HG03175 (cell line): Measurements from ENCODE around the gene LBX1.

Source experiments
- ATAC-seq: cut with Tn5 transposase; IDR thresholded peaks from one replicate; pipeline ENCODE4 v1.9.1; 2021; ENCODE audit warnings: mild to moderate bottlenecking, moderate library complexity; ENCODE audit not compliant: unreplicated experiment

Gene LBX1

GRCh38 chr10:101226491-101227428 lies 2.5 kb downstream of the LBX1 start:
- ATAC-seq: no peak

DNA sequence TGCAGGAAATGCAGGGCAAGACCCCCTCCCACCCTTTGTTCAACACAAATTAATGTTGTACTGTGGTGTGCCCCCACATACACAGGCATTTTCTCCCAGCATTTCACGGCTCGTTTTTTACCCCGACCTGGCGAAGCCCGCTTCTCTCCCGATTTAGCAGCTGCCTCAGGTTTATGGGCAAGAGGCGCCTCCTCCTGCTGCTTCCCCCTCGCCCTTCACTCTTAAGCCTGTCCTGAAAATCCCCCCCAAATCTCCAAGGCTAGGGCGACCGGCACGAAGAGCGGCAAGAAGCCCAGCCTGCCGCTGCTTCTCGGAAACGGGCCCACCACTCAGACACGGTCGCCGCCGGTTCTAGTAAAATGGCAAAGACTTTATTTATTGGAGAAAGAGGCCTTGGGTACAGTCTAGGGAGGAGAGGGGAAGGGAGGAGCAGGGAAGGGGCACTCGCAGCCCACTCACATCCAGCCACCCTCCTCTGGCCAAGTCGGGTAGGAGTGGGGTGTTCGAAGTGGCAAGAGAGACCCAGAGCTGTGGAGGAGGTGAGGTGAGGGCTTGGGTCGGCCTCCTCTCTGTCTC lies 3.3 kb downstream of the LBX1 start:
- ATAC-seq: no peak

DNA sequence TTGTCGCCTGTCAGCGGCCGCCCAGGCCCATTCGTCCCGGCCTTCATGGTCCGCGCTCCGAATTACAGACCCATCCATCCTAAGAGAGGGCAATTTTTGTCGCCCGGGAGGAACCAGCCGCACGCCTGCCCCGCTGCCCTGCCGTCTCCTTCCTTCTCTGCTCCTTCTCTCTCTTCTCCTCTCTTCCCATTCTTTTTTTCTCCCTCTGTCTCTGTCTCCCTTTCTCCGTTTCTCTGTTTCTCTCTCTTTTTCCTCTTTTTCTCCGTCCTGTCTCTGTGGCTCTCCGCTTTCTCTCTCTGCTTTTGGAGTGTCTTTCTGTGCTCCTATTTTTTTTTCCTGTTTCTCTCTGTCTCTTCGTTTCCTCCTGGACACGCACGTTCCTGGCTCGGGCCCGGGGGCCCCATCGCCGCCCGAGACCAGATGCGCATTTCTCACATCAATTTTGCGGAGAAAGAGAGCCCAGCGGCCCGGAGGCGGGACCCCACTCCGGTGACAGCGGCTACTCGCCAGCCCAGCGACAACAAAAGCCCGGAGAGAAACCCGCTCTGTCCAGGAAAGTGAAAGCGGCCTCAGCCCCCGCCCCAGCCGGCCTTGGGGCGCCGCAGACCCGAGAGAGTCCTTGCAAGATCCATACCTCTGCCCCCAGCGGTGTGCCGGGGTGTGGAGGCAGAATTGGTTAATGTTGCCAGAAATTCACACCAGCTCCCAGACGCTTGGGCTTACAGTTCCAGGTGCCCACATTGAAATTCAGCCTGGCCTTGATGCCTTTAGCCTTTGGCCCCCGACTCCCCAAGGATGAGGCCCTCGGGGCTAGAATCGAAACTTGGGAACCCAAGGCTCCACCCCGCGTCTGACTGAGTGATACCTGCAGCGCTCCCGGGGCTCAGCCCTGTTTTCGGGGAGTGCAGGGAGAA lies 4.1 kb downstream of the LBX1 start:
- ATAC-seq: no peak

GRCh38 chr10:101224060-101224909 lies 5.0 kb downstream of the LBX1 start:
- no peak for ATAC-seq

DNA sequence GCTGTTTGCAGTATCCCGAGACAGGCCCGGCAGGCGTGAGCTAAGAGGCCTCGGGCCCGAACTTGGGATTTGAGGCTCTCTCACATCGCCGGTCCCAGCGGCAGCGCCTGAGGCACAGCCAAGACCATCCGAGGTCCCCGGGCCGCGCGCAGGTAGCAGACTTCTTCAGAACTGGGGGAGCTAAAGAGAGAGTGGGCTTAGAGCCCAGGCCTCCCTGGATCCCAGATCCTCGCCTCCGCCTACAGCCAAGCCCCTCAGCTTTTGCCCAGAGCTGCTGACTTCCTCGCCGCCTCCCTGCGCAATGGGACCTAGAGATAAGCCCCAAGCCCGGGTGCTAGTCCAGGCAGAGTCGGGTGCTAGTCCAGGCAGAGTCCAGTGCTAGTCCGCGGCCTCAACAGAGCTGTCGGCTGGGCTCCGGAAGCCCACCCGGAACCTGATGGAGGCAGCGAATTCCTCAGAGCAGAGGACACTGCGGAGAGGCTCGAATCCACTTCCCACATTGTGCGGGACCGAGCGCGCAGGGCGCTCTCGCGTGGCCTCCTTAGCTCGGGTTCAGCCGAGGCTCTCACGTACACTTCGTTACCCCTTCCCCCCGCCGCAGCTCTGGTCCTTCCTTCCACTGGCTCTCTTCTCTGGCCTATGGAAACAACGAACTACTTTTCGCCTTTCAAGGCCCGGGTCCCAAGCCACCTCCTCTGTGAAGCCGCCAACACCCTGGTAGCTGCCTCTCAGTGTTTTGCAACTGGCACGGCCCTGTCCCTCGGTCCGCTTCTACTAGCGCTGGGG lies 5.8 kb downstream of the LBX1 start:
- ATAC-seq: no peak

DNA sequence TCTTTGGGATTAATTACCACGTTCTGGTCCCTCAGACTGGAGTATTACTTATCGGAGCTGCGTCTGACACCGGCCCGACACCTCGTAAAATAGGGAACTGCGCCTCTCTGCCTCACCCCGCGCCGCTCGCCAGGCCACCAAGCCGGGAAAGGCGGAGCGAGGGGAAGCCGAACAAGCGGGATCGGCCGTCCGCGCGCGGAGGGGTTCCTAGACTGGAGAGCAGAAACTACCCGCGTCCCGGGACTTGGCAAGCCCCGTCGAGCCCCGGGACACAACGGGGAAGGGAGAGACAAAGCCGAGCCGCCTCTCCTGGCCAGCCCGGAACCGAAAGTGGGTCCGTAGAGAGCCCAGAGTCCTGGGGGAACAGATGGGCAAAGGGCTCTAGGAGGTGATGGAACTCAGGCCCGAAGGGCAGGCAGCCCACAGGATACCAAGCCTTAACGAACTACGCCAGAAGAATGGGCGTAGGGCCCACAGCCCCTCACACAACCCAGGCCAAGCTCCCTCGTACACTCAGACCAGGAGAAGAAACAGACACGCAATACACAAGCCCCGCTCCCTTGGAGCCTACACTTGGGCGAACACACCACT lies 6.5 kb downstream of the LBX1 start:
- ATAC-seq: no peak

DNA sequence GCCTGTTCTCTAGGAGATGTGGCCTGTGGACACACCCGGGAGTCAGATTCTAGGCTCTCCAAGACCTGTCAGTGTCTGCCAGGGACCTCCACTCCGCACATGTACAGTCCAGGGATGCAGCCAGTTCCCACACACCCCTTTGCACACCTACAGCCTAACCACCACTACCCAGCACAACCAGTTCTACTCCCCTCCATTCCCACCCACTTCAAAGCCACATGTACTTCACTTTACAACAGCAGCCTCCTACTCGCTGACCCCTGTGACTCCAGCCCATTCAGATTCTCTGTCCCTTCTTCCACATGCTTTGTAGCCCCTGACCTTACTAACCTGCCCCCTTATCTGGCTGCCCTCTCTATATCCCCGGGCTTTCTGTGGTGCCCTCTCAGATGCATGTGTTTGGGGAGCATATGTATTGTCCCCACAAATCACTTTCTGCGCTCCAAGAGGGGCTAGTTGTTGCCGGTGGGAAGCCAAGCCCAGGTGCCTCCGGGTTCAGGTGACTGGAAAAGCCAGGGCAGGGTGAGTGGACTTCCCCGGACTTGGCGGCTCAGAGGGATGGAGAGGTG lies 7.2 kb downstream of the LBX1 start:
- no peak for ATAC-seq

DNA sequence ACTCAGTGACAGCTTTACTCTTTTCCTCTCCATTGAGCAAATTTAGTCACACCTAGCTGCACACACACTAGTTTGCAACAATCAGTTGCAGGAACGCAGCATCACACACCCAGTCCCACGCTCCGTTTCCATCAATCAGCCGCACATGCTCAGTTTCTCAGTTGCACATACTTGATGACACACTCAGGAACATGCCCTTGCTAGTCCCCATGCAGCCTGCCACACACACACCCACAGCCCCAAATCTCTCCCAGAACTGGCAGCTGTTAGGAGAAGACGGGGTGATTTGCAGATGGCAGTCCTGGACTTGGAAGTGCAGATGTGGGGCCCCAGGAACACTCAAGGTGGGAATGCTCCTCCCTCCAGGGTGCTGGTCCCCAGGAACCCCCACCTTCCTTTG lies 7.7 kb downstream of the LBX1 start:
- ATAC-seq: no peak

DNA sequence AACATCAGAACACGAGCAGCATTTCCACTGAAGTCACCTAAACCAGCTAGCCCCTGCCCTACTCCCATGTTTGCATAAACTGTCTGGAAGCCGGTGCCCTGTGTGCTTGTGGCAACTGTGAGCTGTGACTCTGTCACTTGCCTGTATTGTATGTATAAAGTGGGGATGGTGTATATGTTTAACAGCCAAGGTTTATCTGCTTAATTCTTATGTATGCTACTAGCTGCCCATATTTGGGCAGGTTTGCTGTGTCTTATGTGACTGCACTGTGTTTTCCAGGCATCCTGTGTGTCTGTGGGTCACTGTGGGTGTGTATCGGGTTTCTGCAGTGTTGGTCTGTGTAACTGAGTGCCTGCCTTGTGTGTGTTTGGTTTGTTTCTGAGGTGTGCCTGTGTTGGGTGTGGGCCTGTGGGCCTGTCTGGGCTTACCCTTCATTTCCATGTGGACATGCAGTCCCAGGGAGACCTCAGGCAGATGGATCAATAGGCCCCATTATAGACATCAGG lies 9.3 kb downstream of the LBX1 start:
- no peak for ATAC-seq

- no peak for ATAC-seq
Observed at GRCh38 chr10:101219139-101219945, 9.9 kb downstream of the LBX1 start.

- ATAC-seq: no peak
Observed at GRCh38 chr10:101218351-101219138, 10.7 kb downstream of the LBX1 start.

GRCh38 chr10:101217450-101218281 lies 11.6 kb downstream of the LBX1 start:
- no peak for ATAC-seq

- no peak for ATAC-seq
Observed at GRCh38 chr10:101217044-101217425, 12.2 kb downstream of the LBX1 start.

GRCh38 chr10:101216207-101217043 lies 12.8 kb downstream of the LBX1 start:
- no peak for ATAC-seq

DNA sequence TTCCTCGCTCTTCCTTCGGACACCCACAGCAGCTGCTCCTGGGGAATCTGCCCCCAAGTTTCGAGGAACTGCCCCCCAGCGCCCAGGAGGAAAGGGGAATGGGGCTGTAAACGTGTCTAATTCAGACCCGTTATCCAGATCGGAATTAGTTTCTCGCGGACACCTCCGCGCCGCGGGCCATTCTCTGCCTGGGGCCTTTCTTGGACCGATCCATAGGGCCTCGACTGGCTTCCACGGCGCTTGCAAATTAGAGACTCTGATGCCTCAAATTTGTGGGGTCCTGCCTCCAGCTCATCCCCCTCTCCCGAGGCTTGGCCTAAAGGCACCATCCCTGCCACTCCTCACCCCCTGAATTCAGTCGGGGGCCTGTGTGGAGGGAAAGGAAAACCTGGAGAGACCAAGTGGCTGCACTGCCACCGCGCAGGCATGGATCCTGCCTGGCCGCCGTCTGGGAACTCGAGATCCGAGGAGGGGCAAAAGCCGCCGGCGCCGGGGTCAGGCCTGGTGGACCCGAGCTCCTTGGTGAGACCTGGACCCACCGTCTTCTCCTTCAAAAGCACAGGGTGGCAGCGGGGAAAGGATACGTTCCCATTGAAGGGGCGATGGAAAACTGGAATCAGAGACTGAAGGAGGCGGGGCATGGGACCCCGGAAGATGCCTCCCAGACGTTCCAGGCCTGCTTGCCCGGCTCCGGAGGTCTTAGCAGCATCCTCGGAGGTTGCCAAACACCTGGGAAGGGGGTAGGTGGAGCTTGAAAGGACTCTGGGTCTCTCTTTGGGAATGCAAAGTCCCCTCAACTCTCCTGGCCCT lies 13.7 kb downstream of the LBX1 start:
- no peak for ATAC-seq
